AG04449 (cell line): ENCODE results near the gene ADGRL2.

ENCODE experiments used
- CTCF ChIA-PET: fragments of 350-600 bp; formaldehyde crosslinking; extraction: SDS; loops from one replicate; lab custom pipeline; 2021; ENCODE audit warnings: antibody characterized with exemption; lab: Yijun Ruan, JAX
- POLR2A ChIA-PET: fragments of 400-600, 350-600 bp; formaldehyde crosslinking; extraction: SDS; loops from one replicate; lab custom pipeline; 2020; ENCODE audit warnings: antibody characterized with exemption, inconsistent platforms; lab: Yijun Ruan, JAX
- DNase-seq: peaks from one replicate; pipeline ENCODE4 v3.0.0-alpha.2; 2010; ENCODE audit warnings: low read depth, low spot score
- H3K4me3 ChIP-seq: 2 replicates; pipeline ENCODE4 v1.5.1; 2011; ENCODE audit warnings: low read depth, mild to moderate bottlenecking, control low read depth, low read length
- TF ChIP-seq, protein P1 (sequence below): IDR thresholded peaks from one replicate; pipeline ENCODE4 v1.5.1; 2011; ENCODE audit warnings: mild to moderate bottlenecking, moderate library complexity, low read length, control low read depth, inconsistent platforms; ENCODE audit not compliant: insufficient read depth; ENCODE audit errors: missing control alignments

The ADGRL2 gene

GRCh38 chr1:81989524-81989923 lies 188.8 kb downstream of the ADGRL2 start:
- ChIA-PET CTCF (no interaction called here), POLR2A (no interaction called here)
- no peak for DNase-seq
- TF ChIP-seq, protein P1, sequence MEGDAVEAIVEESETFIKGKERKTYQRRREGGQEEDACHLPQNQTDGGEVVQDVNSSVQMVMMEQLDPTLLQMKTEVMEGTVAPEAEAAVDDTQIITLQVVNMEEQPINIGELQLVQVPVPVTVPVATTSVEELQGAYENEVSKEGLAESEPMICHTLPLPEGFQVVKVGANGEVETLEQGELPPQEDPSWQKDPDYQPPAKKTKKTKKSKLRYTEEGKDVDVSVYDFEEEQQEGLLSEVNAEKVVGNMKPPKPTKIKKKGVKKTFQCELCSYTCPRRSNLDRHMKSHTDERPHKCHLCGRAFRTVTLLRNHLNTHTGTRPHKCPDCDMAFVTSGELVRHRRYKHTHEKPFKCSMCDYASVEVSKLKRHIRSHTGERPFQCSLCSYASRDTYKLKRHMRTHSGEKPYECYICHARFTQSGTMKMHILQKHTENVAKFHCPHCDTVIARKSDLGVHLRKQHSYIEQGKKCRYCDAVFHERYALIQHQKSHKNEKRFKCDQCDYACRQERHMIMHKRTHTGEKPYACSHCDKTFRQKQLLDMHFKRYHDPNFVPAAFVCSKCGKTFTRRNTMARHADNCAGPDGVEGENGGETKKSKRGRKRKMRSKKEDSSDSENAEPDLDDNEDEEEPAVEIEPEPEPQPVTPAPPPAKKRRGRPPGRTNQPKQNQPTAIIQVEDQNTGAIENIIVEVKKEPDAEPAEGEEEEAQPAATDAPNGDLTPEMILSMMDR = no peak
- no peak overlapping the region for H3K4me3 ChIP-seq

- TF ChIP-seq, protein P1 = no peak
- H3K4me3 ChIP-seq = no peak overlapping the region
- CTCF ChIA-PET = no interaction called here
- no peak for DNase-seq
- POLR2A ChIA-PET = no interaction called here
Observed at GRCh38 chr1:81990241-81990640, 189.5 kb downstream of the ADGRL2 start.

DNA sequence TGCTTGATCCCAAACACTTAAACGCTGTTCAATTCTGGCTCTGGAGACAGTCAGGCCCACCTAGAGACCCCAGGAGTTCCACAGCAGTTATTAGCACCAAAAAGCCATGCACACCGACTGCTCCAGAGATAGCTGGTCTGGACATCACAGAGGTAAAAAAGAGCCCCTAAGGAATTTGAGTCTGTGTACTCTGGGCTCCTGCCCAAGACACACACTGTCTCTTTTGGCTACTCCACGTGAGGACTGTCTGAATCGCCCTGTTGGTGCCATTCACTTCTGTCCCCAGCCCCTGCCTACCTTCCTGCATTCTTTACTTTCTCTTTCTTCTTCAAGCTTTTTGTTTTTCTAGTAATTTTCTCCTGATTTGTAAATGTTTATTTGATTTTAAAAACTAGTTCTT lies 197.4 kb downstream of the ADGRL2 start:
- H3K4me3 ChIP-seq = no peak overlapping the region
- TF ChIP-seq, protein P1 = no peak
- ChIA-PET POLR2A (no interaction called here), CTCF (no interaction called here)
- DNase-seq = no peak

DNA sequence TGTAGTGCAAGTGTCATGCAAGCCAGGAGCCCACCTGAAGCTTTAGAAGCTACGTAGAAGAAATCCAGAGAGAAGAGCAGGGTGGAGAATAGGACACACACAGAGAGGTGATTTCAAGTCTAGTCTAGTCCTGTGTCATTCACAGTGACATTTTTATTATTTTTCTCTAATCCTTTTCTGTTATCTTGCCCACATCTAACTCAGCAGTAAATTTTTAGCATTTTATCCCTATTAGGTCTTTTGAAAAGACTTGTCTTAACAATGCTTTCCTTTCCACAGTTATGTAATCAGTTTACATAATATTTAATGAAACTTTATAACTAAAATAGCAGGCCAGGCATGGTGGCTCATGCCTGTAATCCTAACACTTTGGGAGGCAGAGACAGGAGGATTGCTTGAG lies 198.6 kb downstream of the ADGRL2 start:
- TF ChIP-seq, protein P1 = no peak
- ChIA-PET POLR2A (no interaction called here), CTCF (no interaction called here)
- no peak for DNase-seq
- H3K4me3 ChIP-seq = no peak overlapping the region

DNA sequence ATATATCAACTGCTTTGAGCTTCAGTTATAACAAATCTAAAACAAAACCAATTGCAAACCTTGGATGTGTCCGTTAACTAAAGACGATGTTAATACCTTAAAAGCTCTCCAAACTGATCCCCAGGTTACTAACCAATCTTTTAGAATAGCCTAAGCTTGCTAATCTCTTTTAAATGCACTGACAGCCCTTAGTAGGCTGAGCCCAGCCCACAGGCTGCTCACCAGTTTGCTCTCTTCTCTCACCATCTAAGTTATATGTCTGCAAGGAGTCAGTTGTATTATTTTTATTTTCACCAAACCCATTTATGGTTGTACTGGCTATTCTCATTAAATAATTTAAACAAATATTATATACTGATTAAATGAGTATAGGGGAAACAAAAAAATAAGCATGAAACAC lies 199.5 kb downstream of the ADGRL2 start:
- no peak overlapping the region for H3K4me3 ChIP-seq
- TF ChIP-seq, protein P1 = no peak
- ChIA-PET CTCF (no interaction called here), POLR2A (no interaction called here)
- no peak for DNase-seq

DNA sequence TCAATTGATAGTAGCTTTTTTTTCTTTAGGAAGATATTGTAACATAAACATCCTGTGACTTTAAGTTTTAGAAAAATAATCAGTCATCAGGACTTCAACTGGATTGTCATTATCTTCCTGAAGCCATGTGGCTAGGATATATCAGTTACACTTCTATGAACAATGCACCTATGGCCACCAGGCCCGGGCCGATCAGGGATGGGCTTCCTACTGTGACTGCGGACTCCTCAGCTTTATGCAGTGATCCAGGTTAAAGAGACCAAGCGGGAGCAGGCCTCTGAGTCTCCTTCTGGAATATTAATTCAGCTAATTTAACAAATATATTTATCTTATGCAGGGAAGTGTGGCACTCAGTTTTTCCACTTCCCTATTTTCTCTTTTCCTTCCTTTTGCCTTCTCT lies 200.6 kb downstream of the ADGRL2 start:
- no peak overlapping the region for H3K4me3 ChIP-seq
- ChIA-PET CTCF (no interaction called here), POLR2A (no interaction called here)
- no peak for DNase-seq
- TF ChIP-seq, protein P1 = no peak

DNA sequence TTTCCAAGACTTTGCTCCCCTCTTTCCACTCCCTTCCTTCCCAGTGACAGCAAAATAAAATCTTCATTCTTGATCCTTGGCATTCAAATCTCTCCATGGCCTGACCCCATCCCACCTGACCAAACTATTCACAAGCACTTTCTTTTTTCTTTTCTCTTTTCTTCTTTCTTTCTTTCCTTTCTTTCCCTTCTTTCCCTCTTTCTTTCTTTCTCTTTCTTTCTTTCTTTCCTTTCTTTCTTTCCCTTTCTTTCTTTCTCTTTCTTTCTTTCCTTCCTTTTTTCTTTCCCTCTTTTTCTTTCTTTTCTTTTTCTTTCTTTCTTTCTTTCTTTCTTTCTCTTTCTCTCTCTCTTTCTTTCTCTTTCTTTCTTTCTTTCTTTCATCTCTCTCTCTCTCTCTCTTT lies 207.1 kb downstream of the ADGRL2 start:
- TF ChIP-seq, protein P1 = no peak
- ChIA-PET CTCF (no interaction called here), POLR2A (no interaction called here)
- DNase-seq = no peak
- H3K4me3 ChIP-seq = no peak overlapping the region
